OCI-LY3 (cell line): ENCODE data around the gene DIO3.

Experiments used
- H2AFZ ChIP-seq: fragments of 200-600, 300-600 bp; shearing (Covaris generic); 2 replicates; pipeline ENCODE4 v1.6.0; 2014; ENCODE audit warnings: antibody characterized with exemption, low read depth, low read length
- H3K27ac ChIP-seq: fragments of 200-600, 300-600 bp; sonication (generic); 2 replicates; pipeline ENCODE4 v1.5.1; 2014; ENCODE audit warnings: mild to moderate bottlenecking, low read length, moderate library complexity, mixed read lengths
- H3K27me3 ChIP-seq: fragments of 200-600, 300-600 bp; sonication (generic); 2 replicates; pipeline ENCODE4 v1.6.1; 2014; ENCODE audit warnings: low read depth, low read length, mixed read lengths
- H3K36me3 ChIP-seq: fragments of 200-600, 300-600 bp; sonication (generic); replicated peaks from 2 replicates; pipeline ENCODE3; 2014; ENCODE audit warnings: low read depth, low read length, mixed read lengths
- H3K4me1 ChIP-seq: fragments of 300-600, 200-600 bp; sonication (generic); 2 replicates; pipeline ENCODE4 v1.6.1; 2014; ENCODE audit warnings: low read length, mixed read lengths
- H3K4me2 ChIP-seq: fragments of 200-600, 300-600 bp; sonication (generic); 2 replicates; pipeline ENCODE4 v1.6.1; 2014; ENCODE audit warnings: low read length, mixed read lengths
- H3K4me3 ChIP-seq: fragments of 300-600, 200-600 bp; sonication (generic); 2 replicates; pipeline ENCODE4 v1.5.1; 2014; ENCODE audit warnings: antibody characterized with exemption, mild to moderate bottlenecking, low read length, moderate library complexity
- H3K79me2 ChIP-seq: fragments of 300-600, 200-600 bp; shearing (Covaris generic); 2 replicates; pipeline ENCODE4 v1.6.1; 2014; ENCODE audit warnings: mild to moderate bottlenecking, low read length, mixed read lengths
- H3K9ac ChIP-seq: fragments of 300-600, 200-600 bp; shearing (Covaris generic); 2 replicates; pipeline ENCODE4 v1.6.0; 2014; ENCODE audit warnings: mild to moderate bottlenecking, low read length, moderate library complexity
- H3K9me3 ChIP-seq: fragments of 200-600, 300-600 bp; shearing (Covaris generic); 2 replicates; pipeline ENCODE4 v1.6.1; 2014; ENCODE audit warnings: low read length, mixed read lengths; ENCODE audit not compliant: insufficient read depth
- H4K20me1 ChIP-seq: fragments of 200-600, 300-600 bp; sonication (generic); 2 replicates; pipeline ENCODE4 v1.6.1; 2016; ENCODE audit warnings: low read length, mixed read lengths; ENCODE audit not compliant: insufficient read depth
- CTCF ChIP-seq: fragments of 200-600, 300-600 bp; sonication (generic); IDR thresholded peaks from 2 replicates; pipeline ENCODE4 v1.5.1; 2014; ENCODE audit warnings: antibody characterized with exemption, low read length, low read depth
- EZH2phosphoT487 ChIP-seq: fragments of 200-600 bp; shearing (Covaris generic); IDR thresholded peaks from 2 replicates; pipeline ENCODE4 v1.6.1; 2018; ENCODE audit warnings: antibody characterized with exemption, mixed run types, low read depth

DIO3 gene

GRCh38 chr14:101563352-101563653, 2.0 kb downstream of the DIO3 start:
- Histone ChIP-seq H3K27ac (no peak overlapping the region), H3K4me2 (no peak overlapping the region)

GRCh38 chr14:101563654-101564443, 2.6 kb downstream of the DIO3 start:
- Histone ChIP-seq H3K27me3 (no peaks in the 10 kb centered on the region), H3K4me3 (no peak overlapping the region), H3K9ac (no peak overlapping the region), H3K4me1 (no peaks in the 10 kb centered on the region), H3K27ac (no peak overlapping the region), H3K9me3 (peaks cover 6% of the 10 kb centered on the region; the same call in 1 of the 2 replicates), H4K20me1 (no peaks in the 10 kb centered on the region), H2AFZ (no peak overlapping the region), H3K79me2 (no peaks in the 10 kb centered on the region), H3K36me3 (no peaks in the 10 kb centered on the region), H3K4me2 (no peak overlapping the region)
- TF ChIP-seq EZH2phosphoT487 (no peak), CTCF (no peak)

More at GRCh38 chr14:101563352-101563653, 2.0 kb downstream of the DIO3 start:
- Histone ChIP-seq H3K36me3 (no peaks in the 10 kb centered on the region), H2AFZ (no peak overlapping the region), H3K27me3 (no peaks in the 10 kb centered on the region), H3K4me1 (no peaks in the 10 kb centered on the region), H4K20me1 (no peaks in the 10 kb centered on the region), H3K9me3 (peaks cover 6% of the 10 kb centered on the region; the same call in 1 of the 2 replicates), H3K9ac (no peak overlapping the region), H3K4me3 (no peak overlapping the region), H3K79me2 (no peaks in the 10 kb centered on the region)
- TF ChIP-seq EZH2phosphoT487 (no peak), CTCF (no peak)

GRCh38 chr14:101564444-101564776, 3.1 kb downstream of the DIO3 start:
- TF ChIP-seq CTCF (no peak), EZH2phosphoT487 (no peak)
- no peak overlapping the region for H3K9ac ChIP-seq
- no peaks in the 10 kb centered on the region for H3K4me1 ChIP-seq
- H3K27ac ChIP-seq, result no peak overlapping the region
- peaks cover 6% of the 10 kb centered on the region; the same call in 1 of the 2 replicates for H3K9me3 ChIP-seq
- no peak overlapping the region for H2AFZ ChIP-seq
- no peaks in the 10 kb centered on the region for H3K36me3 ChIP-seq
- H3K79me2 ChIP-seq, result no peaks in the 10 kb centered on the region
- no peaks in the 10 kb centered on the region for H4K20me1 ChIP-seq
- no peak overlapping the region for H3K4me2 ChIP-seq
- no peak overlapping the region for H3K4me3 ChIP-seq
- H3K27me3 ChIP-seq, result no peaks in the 10 kb centered on the region

- Histone ChIP-seq H3K9ac (no peak overlapping the region), H3K9me3 (peaks cover 6% of the 10 kb centered on the region; the same call in 1 of the 2 replicates), H3K27me3 (no peaks in the 10 kb centered on the region), H3K79me2 (no peaks in the 10 kb centered on the region), H2AFZ (no peak overlapping the region), H3K4me2 (no peak overlapping the region), H4K20me1 (no peaks in the 10 kb centered on the region), H3K27ac (no peak overlapping the region), H3K36me3 (no peaks in the 10 kb centered on the region), H3K4me1 (no peaks in the 10 kb centered on the region), H3K4me3 (no peak overlapping the region)
- no peak for TF ChIP-seq CTCF
- no peak for TF ChIP-seq EZH2phosphoT487
These were observed 3.8 kb downstream of the DIO3 start for GRCh38 chr14:101564819-101565698.
